HEK293 (cell line): ENCODE data around the gene ACSF2.
A peak's percentile ranks its signal among the peaks of the same experiment; 100 is the strongest.

ENCODE experiments used
- CTCF ChIA-PET: fragments of 350-600 bp; formaldehyde crosslinking; extraction: SDS; loops from one replicate; lab custom pipeline; 2021; ENCODE audit warnings: antibody characterized with exemption; lab: Yijun Ruan, JAX
- POLR2A ChIA-PET: fragments of 300-600 bp; formaldehyde crosslinking; extraction: SDS; loops from one replicate; lab custom pipeline; 2020; ENCODE audit warnings: antibody characterized with exemption, inconsistent platforms; lab: Yijun Ruan, JAX
- H3K27ac ChIP-seq: fragments of 200-500 bp; sonication (Bioruptor generic); 2 replicates; pipeline ENCODE4 v1.5.1; 2014; ENCODE audit warnings: low read depth, low read length, control low read depth, inconsistent platforms; ENCODE audit errors: extremely low read depth
- H3K36me3 ChIP-seq, 2 experiments: fragments of 200-500 bp in 1 of 2; sonication (Bioruptor generic) in 1 of 2; 1 replicate in 1 of 2; 2 replicates in 1 of 2; pipeline ENCODE4 v1.5.1; 2014 to 2017; ENCODE audit warnings: inconsistent platforms in 2 of 2, low read length in 2 of 2; ENCODE audit not compliant: control insufficient read depth in 2 of 2, insufficient read depth in 1 of 2
- H3K4me1 ChIP-seq: fragments of 200-500 bp; sonication (Bioruptor generic); 2 replicates; pipeline ENCODE4 v1.5.1; 2014; ENCODE audit warnings: mild to moderate bottlenecking, low read length, inconsistent platforms; ENCODE audit not compliant: control insufficient read depth, insufficient read depth
- H3K4me3 ChIP-seq: 2 replicates; pipeline ENCODE4 v1.5.1; 2011; ENCODE audit warnings: low read depth, mild to moderate bottlenecking, control low read depth, low read length, moderate library complexity
- H3K9me3 ChIP-seq: fragments of 200-500 bp; sonication (Bioruptor generic); 2 replicates; pipeline ENCODE4 v1.5.1; 2014; ENCODE audit warnings: low read depth, low read length, inconsistent platforms; ENCODE audit not compliant: control insufficient read depth, insufficient read depth
- ATF2 ChIP-seq: fragments of 450-650 bp; formaldehyde crosslinking; IDR thresholded peaks from 2 replicates; pipeline ENCODE4 v1.5.1; 2016; ENCODE audit warnings: missing biosample characterization, missing genetic modification characterization, low read depth
- HOXD13 ChIP-seq: sonication (generic); formaldehyde crosslinking; IDR thresholded peaks from 2 replicates; pipeline ENCODE4 v1.8.0; 2022; ENCODE audit warnings: missing genetic modification reagents, borderline replicate concordance
- INSM2 ChIP-seq: fragments of 450-650 bp; formaldehyde crosslinking; IDR thresholded peaks from 2 replicates; pipeline ENCODE4 v1.5.1; 2016; ENCODE audit warnings: missing biosample characterization, missing genetic modification characterization
- KLF16 ChIP-seq: fragments of 450-650 bp; formaldehyde crosslinking; IDR thresholded peaks from 2 replicates; pipeline ENCODE4 v1.5.1; 2017; ENCODE audit warnings: missing biosample characterization, missing genetic modification characterization
- KLF8 ChIP-seq: fragments of 450-650 bp; formaldehyde crosslinking; IDR thresholded peaks from 2 replicates; pipeline ENCODE4 v1.5.1; 2016; ENCODE audit warnings: missing biosample characterization, missing genetic modification characterization
- PRDM10 ChIP-seq: fragments of 450-650 bp; formaldehyde crosslinking; IDR thresholded peaks from 2 replicates; pipeline ENCODE4 v1.5.1; 2016; ENCODE audit warnings: missing biosample characterization, missing genetic modification characterization
- REPIN1 ChIP-seq: fragments of 450-650 bp; formaldehyde crosslinking; IDR thresholded peaks from 2 replicates; pipeline ENCODE4 v1.5.1; 2017; ENCODE audit warnings: missing biosample characterization, missing genetic modification characterization, low read depth
- SALL2 ChIP-seq: fragments of 450-650 bp; formaldehyde crosslinking; IDR thresholded peaks from 2 replicates; pipeline ENCODE4 v1.5.0; 2017; ENCODE audit warnings: missing biosample characterization, mild to moderate bottlenecking, missing genetic modification characterization, borderline replicate concordance
- SETDB1 ChIP-seq: IDR thresholded peaks from one replicate; pipeline ENCODE4 v1.6.1; 2017; ENCODE audit warnings: mild to moderate bottlenecking, low read length, moderate library complexity, mixed read lengths; ENCODE audit not compliant: insufficient read length
- ZBTB11 ChIP-seq: fragments of 450-650 bp; formaldehyde crosslinking; conservative IDR thresholded peaks from 2 replicates; pipeline ENCODE4 v1.5.1; 2016; ENCODE audit warnings: low read depth, missing biosample characterization, missing genetic modification characterization
- ZFP69B ChIP-seq: fragments of 450-650 bp; formaldehyde crosslinking; IDR thresholded peaks from 2 replicates; pipeline ENCODE4 v1.5.1; 2016; ENCODE audit warnings: missing biosample characterization, missing genetic modification characterization
- ZNF133 ChIP-seq: fragments of 450-650 bp; formaldehyde crosslinking; IDR thresholded peaks from 2 replicates; pipeline ENCODE4 v1.5.1; 2016; ENCODE audit warnings: missing biosample characterization, missing genetic modification characterization
- ZNF140 ChIP-seq: fragments of 450-650 bp; formaldehyde crosslinking; IDR thresholded peaks from 2 replicates; pipeline ENCODE4 v1.5.1; 2016; ENCODE audit warnings: missing biosample characterization, missing genetic modification characterization
- ZNF146 ChIP-seq: fragments of 450-650 bp; formaldehyde crosslinking; IDR thresholded peaks from 2 replicates; pipeline ENCODE4 v1.5.1; 2016; ENCODE audit warnings: missing biosample characterization, missing genetic modification characterization
- ZNF354C ChIP-seq: fragments of 450-650 bp; formaldehyde crosslinking; IDR thresholded peaks from 2 replicates; pipeline ENCODE4 v1.5.1; 2016; ENCODE audit warnings: missing biosample characterization, missing genetic modification characterization, low read depth, borderline replicate concordance
- ZNF366 ChIP-seq: fragments of 450-650 bp; formaldehyde crosslinking; conservative IDR thresholded peaks from 2 replicates; pipeline ENCODE4 v1.5.1; 2016; ENCODE audit warnings: missing biosample characterization, missing genetic modification characterization
- ZNF473 ChIP-seq: fragments of 450-650 bp; formaldehyde crosslinking; IDR thresholded peaks from 2 replicates; pipeline ENCODE4 v1.5.1; 2017; ENCODE audit warnings: missing biosample characterization, missing genetic modification characterization
- ZNF513 ChIP-seq: fragments of 450-650 bp; IDR thresholded peaks from 2 replicates; pipeline ENCODE4 v1.5.1; 2018; ENCODE audit warnings: missing biosample characterization, missing genetic modification characterization
- ZNF549 ChIP-seq: fragments of 450-650 bp; IDR thresholded peaks from 2 replicates; pipeline ENCODE4 v1.5.1; 2018; ENCODE audit warnings: missing biosample characterization, missing genetic modification characterization, mild to moderate bottlenecking, inconsistent platforms, moderate library complexity
- ZNF571 ChIP-seq: fragments of 450-650 bp; formaldehyde crosslinking; IDR thresholded peaks from 2 replicates; pipeline ENCODE4 v1.5.0; 2017; ENCODE audit warnings: missing biosample characterization, missing genetic modification characterization
- ZNF664 ChIP-seq: fragments of 450-650 bp; formaldehyde crosslinking; IDR thresholded peaks from 2 replicates; pipeline ENCODE4 v1.5.1; 2016; ENCODE audit warnings: missing biosample characterization, missing genetic modification characterization
- ZNF785 ChIP-seq: fragments of 450-650 bp; formaldehyde crosslinking; IDR thresholded peaks from 2 replicates; pipeline ENCODE4 v1.5.1; 2016; ENCODE audit warnings: missing biosample characterization, missing genetic modification characterization

The ACSF2 gene

GRCh38 chr17:50481648-50482047 is 55.6 kb downstream of the ACSF2 start:
- CTCF ChIA-PET, result interaction anchor here (0.6 to 10.0 kb wide), 10 partner anchors 12 to 214 kb away, joined by 3 to 95 read pairs (median 6); partner anchors contain the start of gene LRRC59
- H3K27ac ChIP-seq, result no peak overlapping the region
- TF ChIP-seq HOXD13 (CRISPR knock-in tag) (no peak), ZNF664 (peak; percentile 36; the same call in 1 of the 2 replicates)
- TF ChIP-seq, all 188 proteins: peak for 1
- H3K4me1 ChIP-seq, result peaks cover 6% of the 10 kb centered on the region
- POLR2A ChIA-PET, result interaction anchor here (1.6 kb wide), 1 partner anchor 65 kb away, joined by 3 read pairs; the partner anchor contains the start of gene SPATA20
- H3K9me3 ChIP-seq, result no peaks in the 10 kb centered on the region
- peaks cover 21 to 40% of the 10 kb centered on the region in 2 experiments for H3K36me3 ChIP-seq
- H3K4me3 ChIP-seq, result no peak overlapping the region

- H3K27ac ChIP-seq, result no peak overlapping the region
- H3K4me3 ChIP-seq, result no peak overlapping the region
- POLR2A ChIA-PET, result interaction anchor here (1.6 kb wide), 1 partner anchor 65 kb away, joined by 3 read pairs; the partner anchor contains the start of gene SPATA20
- peaks cover 6% of the 10 kb centered on the region for H3K4me1 ChIP-seq
- peaks cover 21 to 42% of the 10 kb centered on the region in 2 experiments for H3K36me3 ChIP-seq
- no peaks in the 10 kb centered on the region for H3K9me3 ChIP-seq
- CTCF ChIA-PET, result interaction anchor here (0.5 to 10.0 kb wide), 18 partner anchors 9 to 469 kb away, joined by 3 to 95 read pairs (median 5); partner anchors contain the start of genes CACNA1G and LRRC59
- TF ChIP-seq ZFP69B (tag by site-specific recombination) (no peak), KLF16 (tag by site-specific recombination) (no peak), REPIN1 (tag by site-specific recombination) (no peak), KLF8 (tag by site-specific recombination) (no peak), SETDB1 (no peak), ZNF571 (tag by site-specific recombination) (no peak), ZNF513 (tag by site-specific recombination) (no peak), SALL2 (tag by site-specific recombination) (no peak), ZNF366 (tag by site-specific recombination) (no peak), ZNF140 (tag by site-specific recombination) (no peak), ATF2 (no peak), ZNF354C (no peak), ZNF146 (no peak), ZNF549 (no peak), ZBTB11 (tag by site-specific recombination) (no peak), ZNF133 (tag by site-specific recombination) (no peak), ZNF473 (tag by site-specific recombination) (no peak), PRDM10 (tag by site-specific recombination) (no peak), ZNF785 (no peak), INSM2 (tag by site-specific recombination) (no peak)
Measured at GRCh38 chr17:50482110-50482509, 56.1 kb downstream of the ACSF2 start.
